A549 treated with GW870086 at 1 μM for 4 hours (cell line): ENCODE data around the gene TBX19. TPM values are rescaled to one million over a fixed set of nuclear protein-coding genes. Genes with fewer than 3 reads are reported as not detected.

ENCODE experiments used
- total RNA-seq: library from RNA; stranded (reverse); fragments of 200-300 nt; extraction: Qiagen RNA extraction; gene quantifications from 5 replicates; pipeline ENCODE4 v1.2.3, GENCODE V29; 2022; ENCODE audit warnings: low read depth

Gene TBX19
- total RNA-seq = 0.49 to 0.79 TPM (median 0.62 TPM) in 5 replicates

GRCh38 chr1:168280296-168280927 is at the start of gene TBX19:
TBX19 (plus strand) TSS chr1:168280877; CDS start chr1:168281091, 214 bp downstream.

Other genes with a start within 250 kb of the TBX19 start
- gene GPR161, start 143.9 kb upstream of the TBX19 start, total RNA-seq = 10.1 to 18.0 TPM (median 15.3 TPM) in 5 replicates
- gene TIPRL, start 101.9 kb upstream of the TBX19 start, total RNA-seq = 32.6 to 36.6 TPM (median 34.7 TPM) in 5 replicates
- gene SFT2D2, start 54.9 kb upstream of the TBX19 start, total RNA-seq = 13.8 to 17.5 TPM (median 14.3 TPM) in 5 replicates